ENCODE results near the gene SCFD2. TPM values are rescaled to one million over a fixed set of nuclear protein-coding genes. Genes with fewer than 3 reads are reported as not detected.

The SCFD2 gene
- total RNA-seq, 4 donors from 2014 or later = 14.3 to 37.8 (median 27.7) TPM

DNA sequence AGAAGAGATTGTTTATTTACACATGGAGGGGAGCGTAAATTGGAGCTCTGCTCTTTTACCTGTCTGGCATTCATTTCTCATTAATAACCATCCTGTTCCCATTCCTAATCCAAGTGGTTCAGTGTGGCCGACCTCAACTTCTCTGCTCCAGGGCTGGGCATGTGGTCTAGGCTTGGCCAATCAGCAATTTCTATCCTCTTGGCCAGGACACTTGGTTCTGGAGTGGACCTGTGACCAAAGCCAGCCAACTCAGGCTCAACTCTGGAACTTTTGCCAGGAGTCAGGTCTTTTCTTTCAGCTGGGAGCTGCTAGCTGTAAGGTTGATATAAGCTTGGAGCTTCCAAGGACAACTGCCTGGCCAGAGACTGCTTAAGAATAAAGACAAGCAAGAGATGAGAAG is 519.4 kb downstream of the SCFD2 start:
- intact Hi-C loops (cut with DNase I) = no loop called here
- Histone ChIP-seq H3K27me3 (no peaks in the 10 kb centered on the region), H3K4me1 (peaks cover 0 to 35% (median 8%) of the 10 kb centered on the region in 3 donors), H3K27ac (no peak overlapping the region), H3K9me3 (no peaks in the 10 kb centered on the region), H3K4me3 (no peak overlapping the region), H3K36me3 (no peaks in the 10 kb centered on the region)
- WGBS, 2 donors = 88 to 93% methylated on average over 2 of the region's 2 CpGs
- TF ChIP-seq, protein P1, sequence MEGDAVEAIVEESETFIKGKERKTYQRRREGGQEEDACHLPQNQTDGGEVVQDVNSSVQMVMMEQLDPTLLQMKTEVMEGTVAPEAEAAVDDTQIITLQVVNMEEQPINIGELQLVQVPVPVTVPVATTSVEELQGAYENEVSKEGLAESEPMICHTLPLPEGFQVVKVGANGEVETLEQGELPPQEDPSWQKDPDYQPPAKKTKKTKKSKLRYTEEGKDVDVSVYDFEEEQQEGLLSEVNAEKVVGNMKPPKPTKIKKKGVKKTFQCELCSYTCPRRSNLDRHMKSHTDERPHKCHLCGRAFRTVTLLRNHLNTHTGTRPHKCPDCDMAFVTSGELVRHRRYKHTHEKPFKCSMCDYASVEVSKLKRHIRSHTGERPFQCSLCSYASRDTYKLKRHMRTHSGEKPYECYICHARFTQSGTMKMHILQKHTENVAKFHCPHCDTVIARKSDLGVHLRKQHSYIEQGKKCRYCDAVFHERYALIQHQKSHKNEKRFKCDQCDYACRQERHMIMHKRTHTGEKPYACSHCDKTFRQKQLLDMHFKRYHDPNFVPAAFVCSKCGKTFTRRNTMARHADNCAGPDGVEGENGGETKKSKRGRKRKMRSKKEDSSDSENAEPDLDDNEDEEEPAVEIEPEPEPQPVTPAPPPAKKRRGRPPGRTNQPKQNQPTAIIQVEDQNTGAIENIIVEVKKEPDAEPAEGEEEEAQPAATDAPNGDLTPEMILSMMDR (IDR thresholded peaks at IDR 0.05) = no peak
- no peak for DNase-seq

DNA sequence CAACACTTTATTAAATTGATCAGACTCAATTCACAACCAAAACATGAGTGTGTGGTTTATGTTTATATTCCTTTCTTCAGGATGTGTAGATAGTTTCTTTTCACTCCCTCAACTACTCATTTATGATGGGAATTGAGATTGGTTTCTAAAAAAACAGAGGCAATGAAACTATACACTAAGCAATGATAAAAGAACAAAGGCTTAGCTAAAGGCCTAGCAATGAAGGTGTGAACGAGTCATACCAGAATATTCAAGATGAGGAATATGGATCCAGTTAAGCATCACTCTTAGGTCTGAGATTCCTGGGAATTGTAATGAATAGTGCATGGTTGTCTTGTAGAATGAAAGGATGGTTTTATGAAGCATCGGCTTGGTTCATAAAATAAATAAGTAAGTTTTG is 521.3 kb downstream of the SCFD2 start:
- DNase-seq = no peak
- WGBS, 2 donors = 88 to 90% methylated on average over 2 of the region's 2 CpGs
- H3K4me1 ChIP-seq = peaks cover 0 to 39% (median 8%) of the 10 kb centered on the region in 3 donors
- H3K27ac ChIP-seq = no peak overlapping the region
- H3K27me3 ChIP-seq = no peaks in the 10 kb centered on the region
- no peaks in the 10 kb centered on the region for H3K36me3 ChIP-seq
- no peaks in the 10 kb centered on the region for H3K9me3 ChIP-seq
- H3K4me3 ChIP-seq = no peak overlapping the region
- intact Hi-C loops (cut with DNase I) = no loop called here
- TF ChIP-seq, protein P1 (IDR thresholded peaks at IDR 0.05) = no peak
- no peak for TF ChIP-seq POLR2A (IDR thresholded peaks at IDR 0.05)

DNA sequence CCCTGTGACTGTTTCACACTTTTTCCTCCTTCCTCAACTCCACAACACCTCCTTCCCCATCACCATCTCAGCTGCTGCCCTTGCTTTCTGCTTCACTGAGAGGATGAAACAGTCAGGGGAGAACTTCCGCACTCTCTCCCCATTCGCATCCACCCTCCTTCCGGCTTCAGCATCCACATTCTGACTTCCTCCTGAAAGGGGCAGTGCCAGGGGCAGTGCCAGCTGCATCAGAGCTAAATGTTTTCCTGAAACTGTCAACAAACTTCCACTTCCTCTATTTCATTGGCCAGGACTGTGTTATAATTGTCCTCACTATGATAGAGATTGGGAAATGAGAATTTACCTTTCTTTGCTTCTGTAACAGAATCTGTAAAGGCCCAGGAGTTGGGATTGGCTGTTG is 521.9 kb downstream of the SCFD2 start:
- DNase-seq = no peak
- no peak for TF ChIP-seq POLR2A (IDR thresholded peaks at IDR 0.05)
- TF ChIP-seq, protein P1 (IDR thresholded peaks at IDR 0.05) = no peak
- no peaks in the 10 kb centered on the region for H3K9me3 ChIP-seq
- H3K36me3 ChIP-seq = no peaks in the 10 kb centered on the region
- 68 to 78% methylated on average over 3 of the region's 3 CpGs for WGBS, 2 donors
- intact Hi-C loops (cut with DNase I) = no loop called here
- no peaks in the 10 kb centered on the region for H3K27me3 ChIP-seq
- H3K27ac ChIP-seq = no peak overlapping the region
- no peak overlapping the region for H3K4me3 ChIP-seq
- H3K4me1 ChIP-seq = peaks cover 0 to 41% (median 10%) of the 10 kb centered on the region in 3 donors

DNA sequence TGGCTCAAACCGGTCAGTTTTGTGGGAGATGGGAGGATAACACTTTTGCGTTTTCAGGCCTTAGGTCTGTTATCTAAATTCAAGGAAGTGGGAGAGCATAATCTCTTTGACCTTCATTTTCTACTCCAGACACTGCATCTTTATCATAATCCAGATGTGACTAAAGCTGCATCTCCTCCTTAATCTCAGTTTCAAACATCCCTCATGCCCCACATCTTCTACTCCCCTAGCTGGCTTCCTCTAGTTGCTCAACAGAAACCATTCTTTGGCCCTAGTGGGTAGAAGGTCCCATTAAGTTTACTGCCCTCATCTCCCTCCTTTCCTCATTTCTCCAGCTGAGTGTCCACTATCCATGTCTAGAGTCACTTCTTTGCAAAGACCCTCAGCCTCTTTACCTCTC is 522.5 kb downstream of the SCFD2 start:
- no peak overlapping the region for H3K4me3 ChIP-seq
- H3K4me1 ChIP-seq = peaks cover 5 to 41% (median 15%) of the 10 kb centered on the region in 3 donors
- no peak for DNase-seq
- TF ChIP-seq, protein P1 (IDR thresholded peaks at IDR 0.05) = no peak
- no peak for TF ChIP-seq POLR2A (IDR thresholded peaks at IDR 0.05)
- no peak overlapping the region for H3K27ac ChIP-seq
- H3K36me3 ChIP-seq = no peaks in the 10 kb centered on the region
- WGBS, 2 donors = 89 to 100% methylated on average over 1 to 2 of the region's 2 CpGs
- intact Hi-C loops (cut with DNase I) = no loop called here
- no peaks in the 10 kb centered on the region for H3K9me3 ChIP-seq
- H3K27me3 ChIP-seq = no peaks in the 10 kb centered on the region

DNA sequence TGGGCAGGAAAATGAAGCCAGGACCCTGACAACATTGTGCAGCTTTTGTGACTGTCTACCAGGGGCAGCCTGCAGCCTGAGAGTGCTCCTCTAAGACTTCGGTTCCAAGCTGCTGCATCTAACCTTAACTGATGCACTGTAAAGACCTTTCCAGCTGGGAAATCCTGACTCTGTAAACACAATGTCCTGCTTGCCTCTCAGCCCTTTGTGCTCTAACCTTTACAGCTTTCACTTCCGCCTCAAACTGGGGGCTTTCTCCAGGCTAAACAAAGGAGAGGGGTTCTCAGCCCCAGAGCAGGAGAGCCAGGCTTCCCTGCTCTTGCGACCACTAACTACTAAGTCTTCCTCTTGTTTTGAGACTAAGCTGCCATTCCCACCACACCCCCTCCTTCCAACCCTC is 523.1 kb downstream of the SCFD2 start:
- Histone ChIP-seq H3K4me1 (peaks cover 11 to 41% (median 13%) of the 10 kb centered on the region in 3 donors), H3K36me3 (no peaks in the 10 kb centered on the region), H3K9me3 (no peaks in the 10 kb centered on the region), H3K27ac (no peak overlapping the region), H3K27me3 (no peaks in the 10 kb centered on the region), H3K4me3 (no peak overlapping the region)
- DNase-seq = no peak
- TF ChIP-seq POLR2A (IDR thresholded peaks at IDR 0.05) = no peak
- TF ChIP-seq, protein P1 (IDR thresholded peaks at IDR 0.05) = no peak
- 83 to 88% methylated on average over 1 to 3 of the region's 3 CpGs for WGBS, 2 donors
- intact Hi-C loops (cut with DNase I) = no loop called here
